Measurements from ENCODE around the gene CARMIL1.
"Not testable (repeated sequence)": the region's sequence is repeated elsewhere in the genome, so short reads cannot be mapped to it uniquely, and the experiment has no call there.

Gene CARMIL1

DNA sequence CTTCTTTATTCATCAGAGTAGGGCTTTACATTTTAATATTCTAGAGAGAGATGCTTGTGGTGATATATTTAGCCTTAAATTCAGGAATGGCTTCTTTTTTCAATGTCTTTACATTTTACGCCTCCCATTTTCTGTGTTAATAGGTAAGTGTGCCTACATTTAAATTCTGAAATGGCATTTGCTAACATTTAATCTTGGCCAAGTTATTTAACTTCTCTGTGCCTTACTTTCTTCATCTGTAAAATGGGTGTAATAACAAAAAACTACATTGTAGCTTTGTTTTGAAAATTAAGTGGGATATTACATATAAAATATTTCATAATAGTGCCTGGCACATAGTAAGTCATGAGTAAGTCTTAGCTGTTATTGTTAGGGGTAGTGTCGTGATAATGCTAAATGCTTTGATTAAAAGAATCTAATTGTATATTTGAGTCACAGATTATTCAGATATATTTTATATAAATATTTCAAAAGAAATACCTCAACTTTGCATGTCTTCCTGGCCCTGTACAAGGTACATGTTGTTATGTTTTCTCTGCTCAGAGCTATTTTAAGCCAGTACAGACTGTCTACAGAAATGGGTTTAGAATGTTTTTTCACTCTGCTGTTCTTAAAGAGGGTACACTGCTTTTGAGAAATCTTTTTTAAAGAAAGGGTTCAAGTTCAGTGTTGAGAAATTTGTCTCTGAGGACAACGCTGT lies 18.8 kb downstream of the CARMIL1 start:
- H3K4me3 ChIP-seq (ENCODE audit: low read depth, low read length) = no peak overlapping the region
- no peaks in the 10 kb centered on the region for H3K36me3 ChIP-seq (ENCODE audit: control insufficient read depth, insufficient read depth, low read length)
- H3K9ac ChIP-seq (ENCODE audit: low read depth, low read length) = no peak overlapping the region
- no peaks in the 10 kb centered on the region for H3K27me3 ChIP-seq (ENCODE audit: control insufficient read depth, insufficient read depth, low read length)
- H3K9me3 ChIP-seq (ENCODE audit: control insufficient read depth, insufficient read depth, low read length) = no peaks in the 10 kb centered on the region
- H3K4me1 ChIP-seq (ENCODE audit: control insufficient read depth, insufficient read depth, low read length) = peaks cover 9% of the 10 kb centered on the region

DNA sequence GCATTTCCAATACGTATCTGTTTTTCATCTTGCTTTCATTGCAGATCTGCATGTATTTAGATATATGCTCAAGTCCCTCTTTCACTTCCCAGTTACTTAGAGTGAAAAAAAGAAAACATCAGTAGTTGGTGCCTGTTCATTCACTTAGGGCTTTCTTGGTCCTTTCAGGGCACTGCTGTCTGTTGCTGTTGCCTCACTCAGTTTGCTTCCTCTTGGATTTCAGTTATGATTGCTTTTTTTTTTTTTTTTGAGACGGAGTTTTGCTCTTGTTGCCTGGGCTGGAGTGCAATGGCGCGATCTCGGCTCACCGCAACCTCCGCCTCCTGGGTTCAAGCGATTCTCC lies 19.3 kb downstream of the CARMIL1 start:
- H3K9me3 ChIP-seq (ENCODE audit: control insufficient read depth, insufficient read depth, low read length); H3K9ac ChIP-seq (ENCODE audit: low read depth, low read length); H3K36me3 ChIP-seq (ENCODE audit: control insufficient read depth, insufficient read depth, low read length); H3K4me1 ChIP-seq (ENCODE audit: control insufficient read depth, insufficient read depth, low read length); H3K27me3 ChIP-seq (ENCODE audit: control insufficient read depth, insufficient read depth, low read length); H3K4me3 ChIP-seq (ENCODE audit: low read depth, low read length): not testable (repeated sequence)

DNA sequence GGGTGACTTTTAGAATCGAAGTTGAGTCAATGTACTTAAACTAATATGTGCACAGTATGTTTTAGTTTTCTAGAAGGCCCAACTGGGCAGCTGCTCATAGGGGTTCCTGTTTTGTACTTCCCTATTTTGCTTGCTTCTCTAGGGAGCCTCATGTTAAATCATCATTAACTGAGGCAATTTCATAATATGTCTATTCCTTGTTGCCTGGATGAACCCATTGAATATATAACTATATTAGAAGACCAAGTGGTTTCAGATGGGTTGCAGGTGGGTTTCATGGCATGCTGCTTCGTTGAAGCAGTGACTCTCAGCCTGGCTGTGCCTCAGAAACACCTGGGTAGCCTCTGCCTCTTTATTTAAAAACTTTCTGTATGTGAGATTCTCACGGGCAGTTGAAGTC lies 22.2 kb downstream of the CARMIL1 start:
- Histone ChIP-seq H3K4me1 (ENCODE audit: control insufficient read depth, insufficient read depth, low read length) (peaks cover 9% of the 10 kb centered on the region), H3K9ac (ENCODE audit: low read depth, low read length) (no peak overlapping the region), H3K36me3 (ENCODE audit: control insufficient read depth, insufficient read depth, low read length) (no peaks in the 10 kb centered on the region), H3K9me3 (ENCODE audit: control insufficient read depth, insufficient read depth, low read length) (no peaks in the 10 kb centered on the region), H3K4me3 (ENCODE audit: low read depth, low read length) (no peak overlapping the region), H3K27me3 (ENCODE audit: control insufficient read depth, insufficient read depth, low read length) (no peaks in the 10 kb centered on the region)

DNA sequence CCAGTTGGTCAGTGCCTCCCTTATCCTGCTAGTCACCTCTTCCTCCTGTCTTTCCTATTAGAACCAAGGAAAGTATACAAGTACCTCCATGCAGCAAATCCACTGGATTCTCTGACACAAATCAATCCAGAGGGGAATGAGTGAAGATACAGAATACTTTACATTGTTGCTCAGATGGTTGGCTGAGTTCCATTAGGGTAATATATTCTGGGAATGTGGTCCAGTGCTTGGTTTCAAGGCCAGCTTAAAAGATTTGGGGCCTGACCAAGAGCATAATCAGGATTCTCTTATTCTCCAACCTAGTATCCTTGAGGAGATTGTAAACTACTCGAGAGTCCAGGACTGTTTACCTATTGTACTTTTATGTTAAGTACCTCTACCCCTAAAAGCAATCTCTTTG lies 23.0 kb downstream of the CARMIL1 start:
- Histone ChIP-seq H3K9me3 (ENCODE audit: control insufficient read depth, insufficient read depth, low read length) (no peaks in the 10 kb centered on the region), H3K36me3 (ENCODE audit: control insufficient read depth, insufficient read depth, low read length) (no peaks in the 10 kb centered on the region), H3K4me3 (ENCODE audit: low read depth, low read length) (no peak overlapping the region), H3K27me3 (ENCODE audit: control insufficient read depth, insufficient read depth, low read length) (no peaks in the 10 kb centered on the region), H3K4me1 (ENCODE audit: control insufficient read depth, insufficient read depth, low read length) (peaks cover 9% of the 10 kb centered on the region), H3K9ac (ENCODE audit: low read depth, low read length) (no peak overlapping the region)

DNA sequence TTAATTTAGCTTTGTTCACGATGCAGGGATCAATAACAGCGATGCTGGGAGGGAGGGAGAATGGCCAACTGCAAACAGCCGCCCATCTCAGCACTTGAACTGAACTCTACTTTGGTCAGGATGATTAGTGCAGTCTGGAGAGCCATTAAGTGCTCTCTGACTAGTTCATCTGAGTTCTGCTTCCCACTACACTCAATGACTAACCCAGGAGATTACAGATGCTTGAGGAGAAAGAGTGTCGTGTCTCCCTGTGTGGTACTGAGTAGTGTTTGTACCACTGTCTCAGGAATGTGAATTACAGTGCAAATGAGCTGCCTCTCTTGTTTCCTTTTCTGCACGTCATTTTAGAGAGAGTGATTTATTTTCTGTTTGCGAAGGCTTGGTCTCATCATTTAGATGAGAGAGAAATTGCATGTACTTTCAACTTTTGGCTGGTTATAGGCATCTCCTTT lies 23.5 kb downstream of the CARMIL1 start:
- H3K4me1 ChIP-seq (ENCODE audit: control insufficient read depth, insufficient read depth, low read length) = peaks cover 9% of the 10 kb centered on the region
- no peak overlapping the region for H3K9ac ChIP-seq (ENCODE audit: low read depth, low read length)
- no peaks in the 10 kb centered on the region for H3K27me3 ChIP-seq (ENCODE audit: control insufficient read depth, insufficient read depth, low read length)
- no peaks in the 10 kb centered on the region for H3K36me3 ChIP-seq (ENCODE audit: control insufficient read depth, insufficient read depth, low read length)
- no peak overlapping the region for H3K4me3 ChIP-seq (ENCODE audit: low read depth, low read length)
- no peaks in the 10 kb centered on the region for H3K9me3 ChIP-seq (ENCODE audit: control insufficient read depth, insufficient read depth, low read length)

DNA sequence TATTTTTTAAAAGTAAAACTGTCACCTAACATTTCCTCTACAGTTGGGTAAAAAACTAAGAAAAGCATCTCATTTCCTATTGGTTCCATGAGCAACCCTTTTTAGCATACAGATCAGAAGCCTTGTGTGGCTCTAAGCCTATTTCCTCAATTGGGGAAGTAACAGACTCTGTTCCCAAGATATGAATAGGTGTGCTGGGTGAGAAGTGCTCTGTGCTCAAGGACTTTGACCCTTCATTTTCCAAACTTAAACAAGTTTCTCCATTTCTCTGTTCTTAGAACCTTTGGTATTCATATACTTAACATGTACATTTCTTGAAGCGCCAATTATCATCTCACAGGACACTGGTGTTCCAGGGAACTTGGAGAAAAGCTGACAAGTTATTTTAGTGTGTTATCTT lies 24.1 kb downstream of the CARMIL1 start:
- no peaks in the 10 kb centered on the region for H3K9me3 ChIP-seq (ENCODE audit: control insufficient read depth, insufficient read depth, low read length)

DNA sequence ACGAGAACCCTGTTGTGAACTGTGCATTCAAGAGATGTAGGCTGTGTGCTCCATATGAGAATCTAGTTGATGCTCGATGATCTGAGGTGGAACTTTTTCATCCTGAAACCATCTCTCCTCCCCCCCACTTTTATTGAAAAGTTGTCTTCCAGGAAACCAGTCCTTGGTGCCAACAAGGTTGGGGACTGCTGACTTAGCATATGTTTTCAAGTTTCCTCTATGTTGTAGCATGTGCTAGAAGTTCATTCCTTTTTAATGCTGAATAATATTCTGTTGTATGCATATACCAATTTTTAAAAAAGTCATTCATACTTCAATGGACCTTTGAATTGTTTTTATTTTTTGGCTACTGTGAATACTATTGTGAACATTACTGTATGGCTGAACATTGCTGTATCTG lies 27.2 kb downstream of the CARMIL1 start:
- no peaks in the 10 kb centered on the region for H3K9me3 ChIP-seq (ENCODE audit: control insufficient read depth, insufficient read depth, low read length)
- H3K4me1 ChIP-seq (ENCODE audit: control insufficient read depth, insufficient read depth, low read length) = peaks cover 12% of the 10 kb centered on the region
- no peak overlapping the region for H3K4me3 ChIP-seq (ENCODE audit: low read depth, low read length)
- H3K27me3 ChIP-seq (ENCODE audit: control insufficient read depth, insufficient read depth, low read length) = no peaks in the 10 kb centered on the region
- H3K36me3 ChIP-seq (ENCODE audit: control insufficient read depth, insufficient read depth, low read length) = no peaks in the 10 kb centered on the region
- H3K9ac ChIP-seq (ENCODE audit: low read depth, low read length) = no peak overlapping the region

More for the DNA sequence above, 24.1 kb downstream of the CARMIL1 start:
- Histone ChIP-seq H3K36me3 (ENCODE audit: control insufficient read depth, insufficient read depth, low read length) (no peaks in the 10 kb centered on the region), H3K27me3 (ENCODE audit: control insufficient read depth, insufficient read depth, low read length) (no peaks in the 10 kb centered on the region), H3K4me1 (ENCODE audit: control insufficient read depth, insufficient read depth, low read length) (peaks cover 9% of the 10 kb centered on the region), H3K9ac (ENCODE audit: low read depth, low read length) (no peak overlapping the region), H3K4me3 (ENCODE audit: low read depth, low read length) (no peak overlapping the region)

DNA sequence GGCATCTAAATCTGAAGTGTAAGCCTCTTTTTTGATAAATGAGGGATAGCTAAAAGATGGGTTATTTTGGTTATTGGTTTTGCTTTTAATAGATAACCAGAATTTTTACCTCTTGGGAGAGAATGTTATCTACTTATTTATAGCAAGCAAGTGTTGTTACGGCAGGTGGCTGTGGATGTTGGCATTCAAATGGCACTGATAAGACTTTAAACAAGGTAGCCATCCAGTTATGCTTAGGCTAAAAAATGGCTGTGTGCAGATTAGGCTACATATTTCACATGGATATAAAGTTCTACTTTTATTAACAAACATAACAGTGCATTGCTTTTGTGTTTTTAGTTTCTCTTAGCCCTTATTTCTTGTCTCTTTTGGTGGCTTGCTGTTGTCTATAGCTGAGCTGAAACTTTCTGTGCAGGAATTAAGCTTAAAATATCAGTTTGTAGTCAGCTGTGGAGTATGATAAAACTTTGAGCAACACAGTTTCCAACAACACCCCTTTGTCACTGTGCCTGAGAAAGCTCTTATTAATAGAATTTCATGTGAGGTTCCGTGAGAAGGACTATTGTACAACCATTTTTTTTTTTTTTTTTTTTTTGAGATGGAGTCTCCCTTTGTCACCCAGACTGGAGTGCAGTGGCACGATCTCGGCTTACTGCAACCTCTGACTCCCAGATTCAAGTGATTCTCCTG lies 28.8 kb downstream of the CARMIL1 start:
- Histone ChIP-seq H3K4me1 (ENCODE audit: control insufficient read depth, insufficient read depth, low read length) (peaks cover 15% of the 10 kb centered on the region), H3K27me3 (ENCODE audit: control insufficient read depth, insufficient read depth, low read length) (no peaks in the 10 kb centered on the region), H3K9me3 (ENCODE audit: control insufficient read depth, insufficient read depth, low read length) (no peaks in the 10 kb centered on the region), H3K4me3 (ENCODE audit: low read depth, low read length) (no peak overlapping the region), H3K36me3 (ENCODE audit: control insufficient read depth, insufficient read depth, low read length) (no peaks in the 10 kb centered on the region), H3K9ac (ENCODE audit: low read depth, low read length) (no peak overlapping the region)

DNA sequence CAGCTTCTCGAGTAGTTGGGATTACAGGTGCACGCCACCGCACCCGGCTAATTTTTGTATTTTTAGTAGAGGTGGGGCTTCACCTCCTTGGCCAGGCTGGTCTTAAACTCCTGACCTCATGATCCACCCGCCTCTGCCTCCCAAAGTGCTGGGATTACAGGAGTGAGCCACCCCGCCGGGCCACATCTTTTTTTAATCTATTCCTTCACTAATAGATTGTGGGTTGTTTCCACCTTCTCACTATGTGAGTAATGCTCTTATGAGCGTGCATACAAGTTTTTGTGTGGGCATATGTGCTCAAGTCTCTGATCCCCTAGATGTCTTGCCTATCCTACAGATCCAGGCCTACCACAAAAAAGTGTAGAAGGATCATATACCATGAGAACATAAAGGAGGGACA lies 30.7 kb downstream of the CARMIL1 start:
- Histone ChIP-seq H3K27me3 (ENCODE audit: control insufficient read depth, insufficient read depth, low read length) (no peaks in the 10 kb centered on the region), H3K4me1 (ENCODE audit: control insufficient read depth, insufficient read depth, low read length) (peaks cover 22% of the 10 kb centered on the region), H3K36me3 (ENCODE audit: control insufficient read depth, insufficient read depth, low read length) (no peaks in the 10 kb centered on the region), H3K9me3 (ENCODE audit: control insufficient read depth, insufficient read depth, low read length) (no peaks in the 10 kb centered on the region), H3K4me3 (ENCODE audit: low read depth, low read length) (no peak overlapping the region), H3K9ac (ENCODE audit: low read depth, low read length) (no peak overlapping the region)

DNA sequence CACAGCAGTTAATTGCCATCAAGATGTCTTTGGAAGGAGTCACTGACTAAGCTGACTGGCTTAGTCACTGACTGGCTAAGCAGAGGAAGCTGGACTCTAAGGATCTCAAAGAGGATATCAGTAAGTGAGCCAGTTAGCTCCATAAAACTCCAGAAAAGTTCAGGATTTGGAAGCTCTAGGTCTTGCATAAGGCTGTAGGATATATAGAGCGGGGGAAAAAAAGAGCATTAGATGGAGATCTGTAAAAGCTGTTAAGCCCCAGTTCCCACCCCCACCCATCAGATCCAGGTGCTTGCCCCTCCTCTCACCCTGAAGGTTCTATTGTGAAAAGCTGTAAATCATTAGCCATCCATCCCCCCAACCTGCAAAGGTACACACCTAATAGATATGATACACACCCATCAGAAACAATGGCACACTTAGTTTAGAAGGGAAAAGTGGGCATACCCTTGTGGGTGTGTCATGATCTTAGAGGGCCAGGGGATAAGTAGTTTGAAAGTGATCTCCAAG lies 32.2 kb downstream of the CARMIL1 start:
- H3K4me1 ChIP-seq (ENCODE audit: control insufficient read depth, insufficient read depth, low read length) = peaks cover 33% of the 10 kb centered on the region
- H3K9me3 ChIP-seq (ENCODE audit: control insufficient read depth, insufficient read depth, low read length) = no peaks in the 10 kb centered on the region
- H3K9ac ChIP-seq (ENCODE audit: low read depth, low read length) = no peak overlapping the region
- H3K36me3 ChIP-seq (ENCODE audit: control insufficient read depth, insufficient read depth, low read length) = no peaks in the 10 kb centered on the region
- no peak overlapping the region for H3K4me3 ChIP-seq (ENCODE audit: low read depth, low read length)
- no peaks in the 10 kb centered on the region for H3K27me3 ChIP-seq (ENCODE audit: control insufficient read depth, insufficient read depth, low read length)

DNA sequence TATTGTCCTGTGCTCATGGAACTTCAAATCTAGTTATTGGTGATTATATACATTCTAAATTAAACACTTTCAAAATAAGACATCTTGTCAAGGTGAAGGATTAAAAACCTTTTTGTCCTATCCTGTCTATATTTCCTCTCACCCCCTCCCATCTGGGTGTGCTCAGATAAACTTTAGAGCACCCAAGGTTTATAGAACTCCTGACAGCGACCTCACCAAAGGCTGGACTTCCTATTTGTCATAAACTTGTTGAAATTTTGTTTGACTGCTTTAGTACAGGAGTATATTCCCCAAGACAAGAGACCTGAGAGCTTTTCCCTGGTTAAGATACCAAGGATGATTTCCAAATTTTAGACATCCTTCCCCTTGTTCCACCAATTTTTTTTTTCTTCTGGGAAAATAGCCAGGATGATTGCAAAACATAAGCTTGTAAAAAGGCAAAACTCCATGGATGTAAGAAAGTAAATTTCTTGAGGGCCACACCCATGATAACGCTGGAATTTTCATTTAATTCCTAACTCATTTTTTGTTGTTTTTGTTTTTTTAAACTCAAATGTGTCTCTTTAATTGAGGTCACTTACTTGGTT lies 33.0 kb downstream of the CARMIL1 start:
- Histone ChIP-seq H3K4me1 (ENCODE audit: control insufficient read depth, insufficient read depth, low read length) (peaks cover 33% of the 10 kb centered on the region), H3K36me3 (ENCODE audit: control insufficient read depth, insufficient read depth, low read length) (no peaks in the 10 kb centered on the region), H3K4me3 (ENCODE audit: low read depth, low read length) (no peak overlapping the region), H3K27me3 (ENCODE audit: control insufficient read depth, insufficient read depth, low read length) (no peaks in the 10 kb centered on the region), H3K9me3 (ENCODE audit: control insufficient read depth, insufficient read depth, low read length) (no peaks in the 10 kb centered on the region), H3K9ac (ENCODE audit: low read depth, low read length) (no peak overlapping the region)

DNA sequence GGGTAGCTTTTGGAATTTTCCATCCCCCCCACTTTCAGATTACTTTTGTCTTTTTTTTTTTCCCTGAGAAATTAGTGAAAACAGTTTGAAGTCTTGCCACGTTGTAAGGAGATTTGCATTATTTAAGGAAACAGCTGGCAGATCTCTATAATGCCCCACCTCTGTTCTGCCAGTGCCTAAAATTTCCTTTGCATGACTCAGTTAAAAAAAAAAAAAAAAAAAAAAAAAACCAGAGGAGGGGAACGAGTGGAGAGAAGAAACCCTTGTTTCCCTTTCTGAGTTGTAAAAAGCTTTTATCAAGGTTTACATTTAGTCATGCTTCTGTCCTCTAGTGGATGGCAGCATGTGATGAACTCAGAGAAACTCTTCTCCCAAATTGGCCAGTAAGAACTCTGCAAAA lies 33.5 kb downstream of the CARMIL1 start:
- Histone ChIP-seq H3K27me3 (ENCODE audit: control insufficient read depth, insufficient read depth, low read length) (no peaks in the 10 kb centered on the region), H3K9ac (ENCODE audit: low read depth, low read length) (no peak overlapping the region), H3K36me3 (ENCODE audit: control insufficient read depth, insufficient read depth, low read length) (no peaks in the 10 kb centered on the region), H3K4me1 (ENCODE audit: control insufficient read depth, insufficient read depth, low read length) (peaks cover 33% of the 10 kb centered on the region), H3K4me3 (ENCODE audit: low read depth, low read length) (no peak overlapping the region), H3K9me3 (ENCODE audit: control insufficient read depth, insufficient read depth, low read length) (no peaks in the 10 kb centered on the region)
